Kidney (tissue), 14 donors: ENCODE results near the gene DUS4L. TPM values are rescaled to one million over a fixed set of nuclear protein-coding genes. Genes with fewer than 3 reads are reported as not detected.
"Not testable (repeated sequence)": the region's sequence is repeated elsewhere in the genome, so short reads cannot be mapped to it uniquely, and the experiment has no call there.

Experiments used
- DNase-seq, 5 donors: peaks; one replicate each; pipeline ENCODE4 v3.0.0-alpha.2; 2013 to 2020
- FAIRE-seq: peaks from 2 replicates; lab custom pipeline; 2012; peaks lifted over from hg19 to GRCh38; lab: Jason Lieb, UNC
- H3K27ac ChIP-seq, 2 donors: one replicate each; pipeline ENCODE4 v1.7.0; 2013; ENCODE audit warnings: low read depth in 2 of 2, low read length in 2 of 2, inconsistent platforms in 1 of 2
- H3K27me3 ChIP-seq: one replicate; pipeline ENCODE4 v1.7.1; 2013; ENCODE audit warnings: low read length, inconsistent platforms; ENCODE audit not compliant: control insufficient read depth, insufficient read depth
- H3K36me3 ChIP-seq, 3 donors: one replicate each; pipeline versions ENCODE4 v1.7.0 to v1.7.1; 2013; ENCODE audit warnings: low read length in 3 of 3, control low read depth in 1 of 3, inconsistent platforms in 1 of 3; ENCODE audit not compliant: insufficient read depth in 3 of 3, control insufficient read depth in 2 of 3
- H3K4me1 ChIP-seq, 3 donors: one replicate each; pipeline versions ENCODE4 v1.7.0 to v1.7.1; 2013; ENCODE audit warnings: low read length in 3 of 3, inconsistent platforms in 1 of 3, low read depth in 1 of 3; ENCODE audit not compliant: control insufficient read depth in 2 of 3, insufficient read depth in 2 of 3
- H3K4me3 ChIP-seq, 3 donors: one replicate each; pipeline versions ENCODE4 v1.7.0 to v1.8.1; 2013; ENCODE audit warnings: low read length in 3 of 3, control low read depth in 1 of 3, inconsistent platforms in 1 of 3
- H3K9ac ChIP-seq, 3 donors: one replicate each; pipeline versions ENCODE4 v1.7.0 to v1.7.1; 2013; ENCODE audit warnings: low read length in 3 of 3, control low read depth in 1 of 3, inconsistent platforms in 1 of 3
- H3K9me3 ChIP-seq, 3 donors: one replicate each; pipeline versions ENCODE4 v1.7.0 to v1.7.1; 2013; ENCODE audit warnings: low read length in 3 of 3, control low read depth in 1 of 3, inconsistent platforms in 1 of 3; ENCODE audit not compliant: control insufficient read depth in 2 of 3, insufficient read depth in 1 of 3
- intact Hi-C: fragments of 100-400 bp; cut with DNase I; formaldehyde crosslinking; loops from one replicate; pipeline ENCODE4 v1.11.1; 2022
- polyA plus RNA-seq: library from polyadenylated mRNA; stranded (reverse); fragments of 350-450 nt; fragmentation: Illumina TruSeq; extraction: RNeasy Lipid Tissue Mini Kit (QIAGEN cat#74804); gene quantifications from one replicate; pipeline ENCODE4 v1.2.3, GENCODE V29; 2014; ENCODE audit warnings: low read depth, low replicate concordance; ENCODE audit not compliant: insufficient read depth
- total RNA-seq: library from RNA; stranded (reverse); fragmentation: NEBNext Ultra II Directional; extraction: Animal tissue kit (Norgen Biotek cat#: 25700); gene quantifications from one replicate; pipeline ENCODE4 v1.2.1, GENCODE V29; 2021
- TF ChIP-seq, protein P1 (sequence below): IDR thresholded peaks from 3 replicates; pipeline ENCODE4 v1.5.1; 2012; ENCODE audit warnings: mild to moderate bottlenecking, moderate library complexity, borderline replicate concordance; ENCODE audit not compliant: insufficient read depth; ENCODE audit errors: extremely low read depth
- donor health status: control.
- donor health status: control.
- donor health status: control.
- donor health status: control.
- donor health status: control.
- donor health status: DM: yes; HTN: yes; CAD: no.
- donor health status: Normal renal cell carcinoma (clear cell type).

DUS4L gene
- total and polyA plus RNA-seq, 2 donors from 2014 or later: 7.3 to 8.4 TPM

DNA sequence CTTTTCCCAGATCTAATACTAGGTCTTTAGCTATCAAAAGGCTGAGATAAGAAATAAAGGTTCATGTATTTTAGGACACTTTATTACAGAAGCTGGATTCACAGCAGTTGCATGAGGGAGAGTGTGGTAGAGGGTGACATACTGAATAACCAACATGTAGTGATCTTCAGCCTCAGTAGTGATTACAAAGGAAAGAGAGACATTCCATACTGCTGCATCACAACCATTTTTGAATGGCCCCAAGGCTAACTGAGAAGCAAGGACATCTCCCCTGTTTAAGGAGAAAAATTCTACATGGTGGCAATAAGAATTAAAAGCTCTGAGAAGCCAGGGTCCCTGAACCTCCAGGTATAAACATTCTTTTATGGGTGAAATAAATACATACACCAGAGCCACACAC lies 35.3 kb upstream of the DUS4L start:
- Histone ChIP-seq H3K36me3 (no peaks in the 10 kb centered on the region), H3K9ac (no peak overlapping the region), H3K4me1 (no peaks in the 10 kb centered on the region), H3K4me3 (no peak overlapping the region), H3K9me3 (no peaks in the 10 kb centered on the region), H3K27me3 (no peaks in the 10 kb centered on the region), H3K27ac (no peak overlapping the region)
- no peak for FAIRE-seq
- TF ChIP-seq, protein P1, sequence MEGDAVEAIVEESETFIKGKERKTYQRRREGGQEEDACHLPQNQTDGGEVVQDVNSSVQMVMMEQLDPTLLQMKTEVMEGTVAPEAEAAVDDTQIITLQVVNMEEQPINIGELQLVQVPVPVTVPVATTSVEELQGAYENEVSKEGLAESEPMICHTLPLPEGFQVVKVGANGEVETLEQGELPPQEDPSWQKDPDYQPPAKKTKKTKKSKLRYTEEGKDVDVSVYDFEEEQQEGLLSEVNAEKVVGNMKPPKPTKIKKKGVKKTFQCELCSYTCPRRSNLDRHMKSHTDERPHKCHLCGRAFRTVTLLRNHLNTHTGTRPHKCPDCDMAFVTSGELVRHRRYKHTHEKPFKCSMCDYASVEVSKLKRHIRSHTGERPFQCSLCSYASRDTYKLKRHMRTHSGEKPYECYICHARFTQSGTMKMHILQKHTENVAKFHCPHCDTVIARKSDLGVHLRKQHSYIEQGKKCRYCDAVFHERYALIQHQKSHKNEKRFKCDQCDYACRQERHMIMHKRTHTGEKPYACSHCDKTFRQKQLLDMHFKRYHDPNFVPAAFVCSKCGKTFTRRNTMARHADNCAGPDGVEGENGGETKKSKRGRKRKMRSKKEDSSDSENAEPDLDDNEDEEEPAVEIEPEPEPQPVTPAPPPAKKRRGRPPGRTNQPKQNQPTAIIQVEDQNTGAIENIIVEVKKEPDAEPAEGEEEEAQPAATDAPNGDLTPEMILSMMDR: no peak
- intact Hi-C loops: no loop called here
- DNase-seq: no peak

DNA sequence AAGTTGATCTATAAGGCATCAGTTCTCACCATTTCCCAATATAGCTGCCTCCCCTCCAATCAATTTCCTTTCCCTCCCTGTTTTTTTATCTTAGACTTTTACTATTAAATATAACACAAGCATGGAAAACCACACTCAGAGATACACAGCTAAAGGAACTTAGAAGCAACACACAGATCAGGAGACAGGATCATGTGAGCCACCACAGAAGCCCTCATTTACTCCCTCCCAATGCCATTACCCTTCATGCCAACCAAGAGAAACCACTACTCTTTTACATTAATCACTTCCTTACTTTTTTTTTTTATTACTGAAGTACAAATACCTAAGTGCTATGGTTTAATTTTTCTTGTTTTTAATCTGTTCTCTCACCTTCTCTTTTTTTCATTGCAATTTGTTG lies 33.0 kb upstream of the DUS4L start:
- no peak overlapping the region for H3K9ac ChIP-seq
- no peaks in the 10 kb centered on the region for H3K9me3 ChIP-seq
- H3K36me3 ChIP-seq: no peaks in the 10 kb centered on the region
- TF ChIP-seq, protein P1: no peak
- no peak overlapping the region for H3K4me3 ChIP-seq
- no peak overlapping the region for H3K27ac ChIP-seq
- intact Hi-C loops: no loop called here
- H3K4me1 ChIP-seq: no peaks in the 10 kb centered on the region
- DNase-seq: no peak
- H3K27me3 ChIP-seq: no peaks in the 10 kb centered on the region
- no peak for FAIRE-seq

DNA sequence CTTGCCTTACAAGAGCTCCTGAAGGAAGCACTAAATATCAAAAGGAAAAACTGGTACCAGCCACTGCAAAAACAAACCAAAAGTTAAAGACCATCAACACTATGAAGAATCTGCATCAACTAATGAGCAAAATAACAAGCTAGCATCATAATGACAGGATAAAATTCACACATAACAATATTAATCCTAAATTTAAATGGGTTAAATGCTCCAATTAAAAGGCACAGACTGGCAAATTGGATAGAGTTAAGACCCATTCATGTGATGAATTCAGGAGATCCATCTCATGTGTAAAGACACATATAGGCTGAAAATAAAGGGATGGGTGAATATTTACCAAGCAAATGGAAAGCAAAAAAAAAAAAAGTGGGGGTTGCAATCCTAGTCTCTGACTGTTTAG lies 29.6 kb upstream of the DUS4L start:
- no peaks in the 10 kb centered on the region for H3K27me3 ChIP-seq
- H3K36me3 ChIP-seq: no peaks in the 10 kb centered on the region
- TF ChIP-seq, protein P1: no peak
- no peaks in the 10 kb centered on the region for H3K4me1 ChIP-seq
- H3K27ac ChIP-seq: no peak overlapping the region
- no peaks in the 10 kb centered on the region for H3K9me3 ChIP-seq
- H3K9ac ChIP-seq: no peak overlapping the region
- DNase-seq: no peak
- no peak overlapping the region for H3K4me3 ChIP-seq
- intact Hi-C loops: no loop called here
- FAIRE-seq: no peak

DNA sequence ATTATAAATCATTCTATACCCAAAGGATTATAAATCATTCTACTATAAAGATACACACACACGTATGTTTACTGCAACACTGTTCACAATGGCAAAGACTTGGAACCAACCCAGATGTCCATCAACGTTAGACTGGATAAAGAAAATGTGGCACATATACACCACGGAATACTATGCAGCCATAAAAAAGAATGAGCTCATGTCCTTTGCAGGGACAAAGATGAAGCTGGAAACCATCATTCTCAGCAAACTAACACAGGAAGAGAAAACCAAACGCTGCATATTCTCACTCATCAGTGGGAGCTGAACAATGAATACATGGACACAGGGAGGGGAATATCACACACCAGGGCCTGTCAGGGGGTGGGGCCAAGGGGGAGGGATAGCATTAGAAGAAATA lies 26.5 kb upstream of the DUS4L start:
- H3K4me1 ChIP-seq, DNase-seq, H3K27me3 ChIP-seq, H3K36me3 ChIP-seq, H3K4me3 ChIP-seq, FAIRE-seq, intact Hi-C loops, H3K9ac ChIP-seq, H3K9me3 ChIP-seq, H3K27ac ChIP-seq: not testable (repeated sequence)
